H1 (cell line): ENCODE measurements around the gene CDR2. TPM values are rescaled to one million over a fixed set of nuclear protein-coding genes. Genes with fewer than 3 reads are reported as not detected.

Experiments used
- CTCF ChIA-PET: fragments of 300-600 bp; sonication (Branson Sonifier 250); formaldehyde crosslinking; loops from one replicate; lab custom pipeline; 2021; ENCODE audit not compliant: partially characterized antibody; lab: Charles Lee
- POLR2A ChIA-PET: fragments of 300-600 bp; sonication (Branson Sonifier 250); formaldehyde crosslinking; loops from one replicate; lab custom pipeline; 2021; ENCODE audit warnings: inconsistent platforms; ENCODE audit not compliant: partially characterized antibody; lab: Charles Lee
- DNase-seq, 2 experiments: peaks; one replicate each; pipeline versions ENCODE4 v3.0.0 to v3.0.0-alpha.2; 2010 to 2022; ENCODE audit warnings: low spot score in 2 of 2, low read depth in 1 of 2, mixed read lengths in 1 of 2
- FAIRE-seq: peaks from 2 replicates; lab custom pipeline; 2011; peaks lifted over from hg19 to GRCh38; lab: Jason Lieb, UNC
- H2AFZ ChIP-seq: 2 replicates; pipeline ENCODE4 v1.8.1; 2012; ENCODE audit warnings: low read length, inconsistent platforms
- H2AK5ac ChIP-seq: 2 replicates; pipeline ENCODE4 v1.6.1; 2013; ENCODE audit warnings: low read depth, low read length
- H2BK120ac ChIP-seq: replicated peaks from 2 replicates; pipeline ENCODE3; 2013; ENCODE audit warnings: low read depth, low read length, inconsistent platforms
- H2BK12ac ChIP-seq: 2 replicates; pipeline ENCODE4 v1.6.1; 2013; ENCODE audit warnings: low read depth, low read length
- H2BK15ac ChIP-seq: 2 replicates; pipeline ENCODE4 v1.6.1; 2013; ENCODE audit warnings: low read length
- H2BK20ac ChIP-seq: 2 replicates; pipeline ENCODE4 v1.6.1; 2013; ENCODE audit warnings: low read length
- H2BK5ac ChIP-seq: 2 replicates; pipeline ENCODE4 v1.6.1; 2013; ENCODE audit warnings: low read depth, low read length
- H3K14ac ChIP-seq: 2 replicates; pipeline ENCODE4 v1.6.1; 2013; ENCODE audit warnings: inconsistent platforms; ENCODE audit not compliant: insufficient read length
- H3K18ac ChIP-seq: 2 replicates; pipeline ENCODE4 v1.6.1; 2013; ENCODE audit warnings: low read length; ENCODE audit errors: extremely low read depth
- H3K23ac ChIP-seq: 2 replicates; pipeline ENCODE4 v1.6.1; 2013; ENCODE audit warnings: inconsistent platforms; ENCODE audit not compliant: insufficient read length
- H3K23me2 ChIP-seq: 2 replicates; pipeline ENCODE4 v1.6.1; 2013; ENCODE audit warnings: low read depth, low read length
- H3K27ac ChIP-seq: 2 replicates; pipeline ENCODE4 v1.6.1; 2011; ENCODE audit warnings: low read depth, low read length, inconsistent platforms
- H3K27me3 ChIP-seq, 4 experiments: replicated peaks in 1 of 4; 1 replicate in 1 of 4; 2 replicates in 3 of 4; pipeline versions ENCODE4 v1.6.1 to v1.8.1; 2011 to 2013; ENCODE audit warnings: low read length in 3 of 4, mild to moderate bottlenecking in 3 of 4, inconsistent platforms in 2 of 4, mixed read lengths in 2 of 4, moderate library complexity in 1 of 4; ENCODE audit not compliant: control insufficient read depth in 3 of 4, insufficient read depth in 3 of 4; ENCODE audit errors: extremely low read depth in 1 of 4
- H3K36me3 ChIP-seq, 4 experiments: 2 replicates each; pipeline versions ENCODE4 v1.6.1 to v1.8.1; 2011 to 2013; ENCODE audit warnings: mild to moderate bottlenecking in 4 of 4, low read length in 3 of 4, moderate library complexity in 2 of 4, control low read depth in 1 of 4, inconsistent platforms in 1 of 4; ENCODE audit not compliant: insufficient read depth in 4 of 4, control insufficient read depth in 2 of 4
- H3K4ac ChIP-seq: replicated peaks from 2 replicates; pipeline ENCODE3; 2013; ENCODE audit warnings: low read length, low read depth, mixed read lengths, inconsistent platforms; ENCODE audit not compliant: insufficient read length
- H3K4me1 ChIP-seq, 4 experiments: replicated peaks in 1 of 4; 1 replicate in 1 of 4; 2 replicates in 3 of 4; pipeline versions ENCODE4 v1.6.1 to v1.8.1; 2011 to 2013; ENCODE audit warnings: low read length in 3 of 4, inconsistent platforms in 2 of 4, mixed read lengths in 1 of 4; ENCODE audit not compliant: insufficient read depth in 4 of 4, control insufficient read depth in 3 of 4
- H3K4me2 ChIP-seq, 2 experiments: 2 replicates each; pipeline versions ENCODE4 v1.6.1 to v1.8.1; 2011 to 2013; ENCODE audit warnings: low read depth in 2 of 2, low read length in 2 of 2, control low read depth in 1 of 2, inconsistent platforms in 1 of 2, mild to moderate bottlenecking in 1 of 2; ENCODE audit not compliant: insufficient read depth in 1 of 2
- H3K4me3 ChIP-seq, 4 experiments: fragments of 200-600, 300-600 bp in 1 of 4; sonication (generic), shearing (Covaris generic), sonication (Bioruptor Twin) in 1 of 4; 2 replicates each; pipeline versions ENCODE4 v1.5.1 to v1.8.1; 2011 to 2016; ENCODE audit warnings: low read length in 4 of 4, low read depth in 3 of 4, control low read depth in 2 of 4, inconsistent platforms in 2 of 4, mild to moderate bottlenecking in 2 of 4, mixed read lengths in 1 of 4, moderate library complexity in 1 of 4; ENCODE audit not compliant: insufficient read depth in 2 of 4; ENCODE audit errors: extremely low read depth in 1 of 4
- H3K56ac ChIP-seq: replicated peaks from 2 replicates; pipeline ENCODE3; 2013; ENCODE audit warnings: low read depth, mild to moderate bottlenecking, mixed read lengths, low read length, inconsistent platforms; ENCODE audit not compliant: insufficient read length
- H3K79me1 ChIP-seq: 2 replicates; pipeline ENCODE4 v1.6.1; 2013; ENCODE audit warnings: low read depth, low read length, control low read depth
- H3K79me2 ChIP-seq, 2 experiments: 2 replicates each; pipeline versions ENCODE4 v1.6.1 to v1.8.1; 2012 to 2013; ENCODE audit warnings: low read length in 2 of 2, mild to moderate bottlenecking in 2 of 2, inconsistent platforms in 1 of 2; ENCODE audit not compliant: insufficient read depth in 2 of 2, control insufficient read depth in 1 of 2
- H3K9ac ChIP-seq, 4 experiments: replicated peaks in 1 of 4; 1 replicate in 1 of 4; 2 replicates in 3 of 4; pipeline versions ENCODE4 v1.6.1 to v1.8.1; 2011 to 2013; ENCODE audit warnings: low read depth in 3 of 4, low read length in 3 of 4, control low read depth in 2 of 4, mild to moderate bottlenecking in 2 of 4, moderate library complexity in 2 of 4, inconsistent platforms in 1 of 4; ENCODE audit errors: extremely low read depth in 1 of 4
- H3K9me3 ChIP-seq, 2 experiments: 2 replicates each; pipeline versions ENCODE4 v1.6.1 to v1.8.1; 2012 to 2013; ENCODE audit warnings: mild to moderate bottlenecking in 2 of 2, moderate library complexity in 2 of 2, control low read depth in 1 of 2, inconsistent platforms in 1 of 2, low read depth in 1 of 2, low read length in 1 of 2, mixed read lengths in 1 of 2; ENCODE audit not compliant: insufficient read depth in 2 of 2
- H4K20me1 ChIP-seq, 2 experiments: replicated peaks in 1 of 2; 2 replicates each; pipeline versions ENCODE3 to v1.8.1; 2011 to 2013; ENCODE audit warnings: inconsistent platforms in 2 of 2, low read length in 2 of 2, mild to moderate bottlenecking in 1 of 2; ENCODE audit not compliant: insufficient read depth in 2 of 2, control insufficient read depth in 1 of 2
- H4K5ac ChIP-seq: 2 replicates; pipeline ENCODE4 v1.6.1; 2013; ENCODE audit warnings: low read length, low read depth, mixed read lengths, inconsistent platforms; ENCODE audit not compliant: insufficient read length
- H4K8ac ChIP-seq: 2 replicates; pipeline ENCODE4 v1.8.0; 2013; ENCODE audit warnings: mild to moderate bottlenecking, moderate library complexity, low read length, inconsistent platforms; ENCODE audit not compliant: insufficient read depth; ENCODE audit errors: extremely low read depth
- H4K91ac ChIP-seq: replicated peaks from 2 replicates; pipeline ENCODE3; 2013; ENCODE audit warnings: low read length, mixed read lengths, inconsistent platforms; ENCODE audit not compliant: insufficient read length
- BRCA1 ChIP-seq: IDR thresholded peaks from 2 replicates; pipeline ENCODE4 v1.6.1; 2012; ENCODE audit warnings: low read depth, low read length, improper control_type of control experiment
- CBX5 ChIP-seq: fragments of 300-800, 300-1000 bp; sonication (generic); IDR thresholded peaks from 2 replicates; pipeline ENCODE4 v1.7.1; 2016; ENCODE audit warnings: antibody characterized with exemption, low read length, low read depth
- CHD2 ChIP-seq: IDR thresholded peaks from 2 replicates; pipeline ENCODE4 v1.6.1; 2012; ENCODE audit warnings: low read length, improper control_type of control experiment
- EP300 ChIP-seq, 2 experiments: IDR thresholded peaks; 1 replicate in 1 of 2; 2 replicates in 1 of 2; pipeline ENCODE4 v1.6.1; 2011 to 2012; ENCODE audit warnings: low read depth in 2 of 2, low read length in 2 of 2, mild to moderate bottlenecking in 2 of 2, borderline replicate concordance in 1 of 2, inconsistent platforms in 1 of 2, moderate library complexity in 1 of 2
- KDM1A ChIP-seq: fragments of 200-600, 300-600 bp; sonication (generic); IDR thresholded peaks from 2 replicates; pipeline ENCODE4 v1.7.1; 2016; ENCODE audit warnings: mild to moderate bottlenecking, low read length, borderline replicate concordance
- KDM4A ChIP-seq: IDR thresholded peaks from one replicate; pipeline ENCODE4 v1.7.1; 2012; ENCODE audit warnings: low read depth, mild to moderate bottlenecking, moderate library complexity, low read length, inconsistent platforms; ENCODE audit not compliant: severe bottlenecking
- POLR2A ChIP-seq, 2 experiments: IDR thresholded peaks; 1 replicate in 1 of 2; 2 replicates in 1 of 2; pipeline ENCODE4 v1.6.1; 2011; ENCODE audit warnings: low read depth in 2 of 2, low read length in 2 of 2, mild to moderate bottlenecking in 2 of 2; ENCODE audit errors: control extremely low read depth in 1 of 2
- POU5F1 ChIP-seq: IDR thresholded peaks from 2 replicates; pipeline ENCODE4 v1.6.1; 2011; ENCODE audit warnings: low read depth, mild to moderate bottlenecking, low read length, moderate library complexity
- RAD21 ChIP-seq, 2 experiments: IDR thresholded peaks in 1 of 2; conservative IDR thresholded peaks in 1 of 2; 2 replicates each; pipeline ENCODE4 v1.6.1; 2011; ENCODE audit warnings: low read depth in 2 of 2, low read length in 2 of 2, improper control_type of control experiment in 1 of 2, inconsistent platforms in 1 of 2, mild to moderate bottlenecking in 1 of 2, moderate library complexity in 1 of 2
- RFX5 ChIP-seq: IDR thresholded peaks from 2 replicates; pipeline ENCODE4 v1.6.1; 2011; ENCODE audit warnings: low read depth, low read length, improper control_type of control experiment, borderline replicate concordance
- RNF2 ChIP-seq: fragments of 200-900, 300-1000 bp; sonication (generic); IDR thresholded peaks from 2 replicates; pipeline ENCODE4 v1.7.1; 2016; ENCODE audit warnings: borderline replicate concordance, low read depth, mild to moderate bottlenecking, antibody characterized with exemption, low read length; ENCODE audit not compliant: poor library complexity, severe bottlenecking; ENCODE audit errors: missing control alignments
- SRF ChIP-seq: IDR thresholded peaks from 2 replicates; pipeline ENCODE4 v1.6.1; 2011; ENCODE audit warnings: mild to moderate bottlenecking, low read depth, low read length, moderate library complexity
- TEAD4 ChIP-seq: IDR thresholded peaks from 2 replicates; pipeline ENCODE4 v1.6.1; 2012; ENCODE audit warnings: low read depth, low read length, inconsistent platforms, mixed read lengths
- ZNF274 ChIP-seq: IDR thresholded peaks from 2 replicates; pipeline ENCODE4 v1.7.0; 2012; ENCODE audit warnings: low read length, borderline replicate concordance; ENCODE audit errors: extremely low read depth
- polyA plus RNA-seq, 7 experiments: library from polyadenylated mRNA; depleted of rRNA in 3 of 7; stranded (reverse) in 5 of 7; unstranded in 2 of 7; fragments of >200 nt in 5 of 7; fragments of 200-250 nt in 2 of 7; gene quantifications; 1 replicate in 5 of 7; 2 replicates in 1 of 7; 4 replicates in 1 of 7; pipeline versions ENCODE4 v1.2.1 to v1.2.3, GENCODE V29; 2011 to 2013; ENCODE audit warnings: missing spikeins in 2 of 7, mixed read lengths in 2 of 7
- total RNA-seq: library from RNA; stranded (reverse); fragmentation: NEBNext Ultra II Directional; extraction: Animal tissue kit (Norgen Biotek cat#: 25700); gene quantifications from 2 replicates; pipeline ENCODE4 v1.2.1, GENCODE V29; 2021
- TF ChIP-seq, protein P1 (sequence below): IDR thresholded peaks from 2 replicates; pipeline ENCODE4 v1.6.1; 2012; ENCODE audit warnings: inconsistent platforms

Gene CDR2
- total and polyA plus RNA-seq, 2 of the 8 experiments (the other 6 are each of a cell fraction or from before 2014, with no cell fraction given) = 16.3 to 34.9 TPM

DNA sequence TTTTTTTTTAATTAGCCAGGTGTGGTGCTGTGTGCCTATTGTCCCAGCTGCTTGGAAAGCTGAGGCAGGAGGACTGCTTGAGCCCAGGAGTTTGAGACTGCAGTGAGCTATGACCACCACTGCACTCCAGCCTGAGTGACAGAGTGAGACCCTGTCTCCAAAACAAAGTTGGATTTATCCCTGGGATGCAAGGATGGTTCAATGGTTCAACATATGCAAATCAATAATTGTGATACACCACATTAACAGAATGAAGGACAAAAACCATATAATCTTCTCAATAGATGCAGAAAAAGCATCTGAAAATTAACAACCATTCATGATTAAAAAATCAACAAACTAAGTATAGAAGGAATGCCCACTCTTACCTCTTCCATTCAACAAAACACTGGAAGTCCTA lies 33.5 kb downstream of the CDR2 start:
- no peak overlapping the region for H4K5ac ChIP-seq
- POLR2A ChIA-PET = no interaction called here
- H3K4me3 ChIP-seq = no peak overlapping the region
- no peak overlapping the region for H3K4ac ChIP-seq
- DNase-seq = no peak
- peaks cover 0 to 15% (median 3%) of the 10 kb centered on the region in 4 experiments; a peak in 4 of 8 replicates for H3K36me3 ChIP-seq
- no peak overlapping the region for H3K23ac ChIP-seq
- H3K27ac ChIP-seq = no peak overlapping the region
- no peaks in the 10 kb centered on the region; the same call in 1 of the 2 replicates for H3K79me1 ChIP-seq
- H2BK20ac ChIP-seq = no peak overlapping the region
- CTCF ChIA-PET = interaction anchor here (1.2 kb wide), 1 partner anchor 14 kb away, joined by 3 read pairs; no protein-coding TSS in a partner anchor
- no peak overlapping the region for H3K18ac ChIP-seq
- no peaks in the 10 kb centered on the region for H4K20me1 ChIP-seq
- H2BK15ac ChIP-seq = no peak overlapping the region
- no peaks in the 10 kb centered on the region for H3K23me2 ChIP-seq
- no peaks in the 10 kb centered on the region for H3K27me3 ChIP-seq
- peaks cover 3 to 8% of the 10 kb centered on the region in 2 experiments; a peak in 2 of 4 replicates for H3K9me3 ChIP-seq
- H4K91ac ChIP-seq = no peak overlapping the region
- no peak overlapping the region for H3K14ac ChIP-seq
- no peak overlapping the region for H2BK12ac ChIP-seq
- no peaks in the 10 kb centered on the region for H3K4me1 ChIP-seq
- H2AFZ ChIP-seq = no peak overlapping the region
- no peaks in the 10 kb centered on the region for H3K79me2 ChIP-seq
- no peak overlapping the region for H2AK5ac ChIP-seq
- no peak overlapping the region for H4K8ac ChIP-seq
- no peak overlapping the region for H3K56ac ChIP-seq
- H3K9ac ChIP-seq = no peak overlapping the region
- no peak overlapping the region for H2BK5ac ChIP-seq
- H2BK120ac ChIP-seq = no peak overlapping the region
- FAIRE-seq = no peak
- no peak overlapping the region for H3K4me2 ChIP-seq
- TF ChIP-seq CBX5 = no peak
- TF ChIP-seq RFX5 = no peak
- TF ChIP-seq POU5F1 = no peak
- no peak; a peak in 1 of 4 replicates for TF ChIP-seq RAD21 (IDR thresholded peaks at IDR 0.05 in 1 of 2, conservative IDR thresholded peaks at IDR 0.05 in 1 of 2; ENCODE audit: low read depth in 2 of 2, low read length in 2 of 2)
- TF ChIP-seq, protein P1, sequence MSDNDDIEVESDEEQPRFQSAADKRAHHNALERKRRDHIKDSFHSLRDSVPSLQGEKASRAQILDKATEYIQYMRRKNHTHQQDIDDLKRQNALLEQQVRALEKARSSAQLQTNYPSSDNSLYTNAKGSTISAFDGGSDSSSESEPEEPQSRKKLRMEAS = no peak
- TF ChIP-seq SRF = no peak
- TF ChIP-seq BRCA1 = no peak
- TF ChIP-seq TEAD4 = no peak
- TF ChIP-seq ZNF274 = no peak
- TF ChIP-seq POLR2A (IDR thresholded peaks at IDR 0.05; ENCODE audit: control extremely low read depth in 1 of 2, low read depth in 2 of 2, low read length in 2 of 2) = no peak
- TF ChIP-seq KDM1A = no peak
- TF ChIP-seq KDM4A = no peak
- TF ChIP-seq CHD2 = no peak
- no peak for TF ChIP-seq EP300 (IDR thresholded peaks at IDR 0.05; ENCODE audit: borderline replicate concordance in 1 of 2, low read depth in 2 of 2, low read length in 2 of 2)
- no peak for TF ChIP-seq RNF2
